B cell (primary cell): Measurements from ENCODE around the gene ARHGAP4. TPM values are rescaled to one million over a fixed set of nuclear protein-coding genes. Genes with fewer than 3 reads are reported as not detected.

Experiments used
- ATAC-seq: fragments of 200-7000 bp; cut with Tn5 transposase; one replicate; pipeline ENCODE4 v1.10.0; 2021; ENCODE audit warnings: low read depth, mild to moderate bottlenecking, moderate number of reproducible peaks, moderate library complexity
- CTCF ChIA-PET: fragments of 350-600 bp; sonication (Branson Sonifier 250); formaldehyde crosslinking; loops from one replicate; lab custom pipeline; 2021; ENCODE audit warnings: antibody characterized with exemption, inconsistent platforms; lab: Charles Lee
- POLR2A ChIA-PET: fragments of 350-600 bp; sonication (Branson Sonifier 250); formaldehyde crosslinking; loops from one replicate; lab custom pipeline; 2021; ENCODE audit warnings: antibody characterized with exemption; lab: Charles Lee
- DNase-seq: peaks from one replicate; pipeline ENCODE4 v3.0.0; 2013
- H2AFZ ChIP-seq: 2 replicates; pipeline ENCODE4 v1.6.1; 2012; ENCODE audit warnings: mild to moderate bottlenecking, low read depth, low read length; ENCODE audit not compliant: insufficient read depth, poor library complexity, severe bottlenecking
- H3K27ac ChIP-seq, 2 donors: 1 replicate in 1 of 2; 2 replicates in 1 of 2; pipeline ENCODE4 v1.5.1; 2012 to 2013; ENCODE audit warnings: low read length in 2 of 2, mild to moderate bottlenecking in 2 of 2, moderate library complexity in 1 of 2
- H3K27me3 ChIP-seq, 4 experiments: fragments of 200-600 bp in 1 of 4; sonication (generic) in 1 of 4; replicated peaks in 1 of 4; 1 replicate in 2 of 4; 2 replicates in 2 of 4; pipeline versions ENCODE4 v1.6.1 to v1.7.0; 2013 to 2016; ENCODE audit warnings: low read length in 3 of 4, mild to moderate bottlenecking in 2 of 4, mixed read lengths in 1 of 4, moderate library complexity in 1 of 4; ENCODE audit not compliant: insufficient read depth in 4 of 4, control insufficient read depth in 3 of 4; ENCODE audit errors: control extremely low read depth in 1 of 4
- H3K36me3 ChIP-seq, 2 experiments: replicated peaks in 1 of 2; 1 replicate in 1 of 2; 2 replicates in 1 of 2; pipeline versions ENCODE4 v1.6.1 to v1.7.1; 2013; ENCODE audit warnings: low read length in 1 of 2; ENCODE audit not compliant: insufficient read depth in 2 of 2, control insufficient read depth in 1 of 2; ENCODE audit errors: control extremely low read depth in 1 of 2, extremely low read depth in 1 of 2
- H3K4me1 ChIP-seq, 2 donors: fragments of 200-600 bp in 1 of 2; sonication (generic) in 1 of 2; 1 replicate in 1 of 2; 2 replicates in 1 of 2; pipeline versions ENCODE4 v1.5.1 to v1.6.1; 2013 to 2017; ENCODE audit warnings: low read length in 2 of 2; ENCODE audit not compliant: control insufficient read depth in 2 of 2, insufficient read depth in 2 of 2
- H3K4me2 ChIP-seq: replicated peaks from 2 replicates; pipeline ENCODE3; 2012; ENCODE audit warnings: mild to moderate bottlenecking, low read depth, low read length; ENCODE audit not compliant: poor library complexity, severe bottlenecking
- H3K4me3 ChIP-seq, 5 experiments: fragments of 200-600 bp in 1 of 5; sonication (generic) in 1 of 5; 1 replicate in 3 of 5; 2 replicates in 2 of 5; pipeline versions ENCODE4 v1.5.1 to v1.7.0; 2011 to 2016; ENCODE audit warnings: low read length in 4 of 5, mild to moderate bottlenecking in 4 of 5, low read depth in 2 of 5, control low read depth in 1 of 5, moderate library complexity in 1 of 5; ENCODE audit not compliant: insufficient read depth in 1 of 5; ENCODE audit errors: control extremely low read depth in 1 of 5, extremely low read depth in 1 of 5
- H3K79me2 ChIP-seq: fragments of 200-600 bp; sonication (generic); one replicate; pipeline ENCODE4 v1.6.0; 2016; ENCODE audit warnings: low read length; ENCODE audit not compliant: control insufficient read depth, insufficient read depth
- H3K9ac ChIP-seq: fragments of 200-600 bp; sonication (generic); 2 replicates; pipeline ENCODE4 v1.6.1; 2017; ENCODE audit warnings: mild to moderate bottlenecking, low read length, moderate library complexity
- H3K9me3 ChIP-seq, 3 donors: one replicate each; pipeline versions ENCODE4 v1.6.1 to v1.7.1; 2013; ENCODE audit warnings: low read length in 2 of 3; ENCODE audit not compliant: control insufficient read depth in 2 of 3, insufficient read depth in 1 of 3; ENCODE audit errors: control extremely low read depth in 1 of 3
- H4K20me1 ChIP-seq: 2 replicates; pipeline ENCODE4 v1.6.0; 2012; ENCODE audit warnings: mild to moderate bottlenecking, low read length; ENCODE audit not compliant: insufficient read depth, control insufficient read depth, poor library complexity, severe bottlenecking
- H3K27ac Mint-ChIP-seq: one replicate; pipeline ENCODE4 v1.8.0; 2021; ENCODE audit warnings: mixed read lengths
- H3K27me3 Mint-ChIP-seq: one replicate; pipeline ENCODE4 v1.8.0; 2021; ENCODE audit warnings: mixed read lengths
- H3K4me1 Mint-ChIP-seq: one replicate; pipeline ENCODE4 v1.8.0; 2021; ENCODE audit warnings: mixed read lengths
- H3K4me3 Mint-ChIP-seq: one replicate; pipeline ENCODE4 v1.8.0; 2021; ENCODE audit warnings: mixed read lengths
- H3K9me3 Mint-ChIP-seq: one replicate; pipeline ENCODE4 v1.8.0; 2022; ENCODE audit warnings: mixed read lengths; ENCODE audit not compliant: insufficient read depth
- CTCF ChIP-seq: fragments of 200-600 bp; IDR thresholded peaks from one replicate; pipeline ENCODE4 v1.8.0; 2022; ENCODE audit warnings: antibody characterized with exemption, mild to moderate bottlenecking
- EZH2 ChIP-seq: IDR thresholded peaks from 2 replicates; pipeline ENCODE4 v1.6.1; 2012; ENCODE audit warnings: borderline replicate concordance, low read depth, mild to moderate bottlenecking, moderate library complexity, low read length; ENCODE audit not compliant: insufficient read depth, poor library complexity, severe bottlenecking
- WGBS: methylation state at CpG from one replicate; pipeline ENCODE4 v1.1.5; 2013; ENCODE audit warnings: missing lambda C conversion rate; ENCODE audit not compliant: insufficient coverage; 5-methylcytosine and 5-hydroxymethylcytosine counted together
- intact Hi-C: fragments of 100-400 bp; cut with micrococcal nuclease; formaldehyde crosslinking; loops from one replicate; pipeline ENCODE4 v1.10.0; 2022
- polyA plus RNA-seq: library from polyadenylated mRNA; depleted of rRNA; stranded (reverse); fragments of >200 nt; gene quantifications from 2 replicates; pipeline ENCODE4 v1.2.3, GENCODE V29; 2012
- total RNA-seq, 2 donors: library from RNA; stranded (reverse); fragments of 120-200 nt in 1 of 2; gene quantifications; 1 replicate in 1 of 2; 2 replicates in 1 of 2; pipeline versions ENCODE4 v1.2.3 to v1.2.4, GENCODE V29; 2013 to 2022

Gene ARHGAP4
- total and polyA plus RNA-seq, 2 donors (not counting 1 experiment from before 2014, with no cell fraction given): 242 to 711 TPM

- intact Hi-C loops: no loop called here
- Histone ChIP-seq H3K27ac (no peak overlapping the region), H3K9ac (no peak overlapping the region), H3K27me3 (no peaks in the 10 kb centered on the region), H4K20me1 (no peaks in the 10 kb centered on the region), H3K9me3 (no peaks in the 10 kb centered on the region), H2AFZ (no peak overlapping the region), H3K36me3 (no peaks in the 10 kb centered on the region), H3K4me3 (no peak overlapping the region), H3K4me1 (no peaks in the 10 kb centered on the region), H3K79me2 (no peaks in the 10 kb centered on the region), H3K4me2 (no peak overlapping the region)
- ChIA-PET CTCF (no interaction called here), POLR2A (interaction anchor here (0.6 kb wide), 1 partner anchor 9 kb away, joined by 4 read pairs; no protein-coding TSS in a partner anchor)
- WGBS: 74% methylated on average over 14 of the region's 22 CpGs
- TF ChIP-seq CTCF (no peak), EZH2 (no peak)
- H3K27ac Mint-ChIP-seq: no peak overlapping the region
- H3K4me3 Mint-ChIP-seq: no peak overlapping the region
- DNase-seq: no peak
- no peaks in the 10 kb centered on the region for H3K4me1 Mint-ChIP-seq
- no peaks in the 10 kb centered on the region for H3K9me3 Mint-ChIP-seq
- no peak for ATAC-seq
- no peaks in the 10 kb centered on the region for H3K27me3 Mint-ChIP-seq
These were observed 63.5 kb downstream of the ARHGAP4 start for GRCh38 chrX:153862369-153863250.

DNA sequence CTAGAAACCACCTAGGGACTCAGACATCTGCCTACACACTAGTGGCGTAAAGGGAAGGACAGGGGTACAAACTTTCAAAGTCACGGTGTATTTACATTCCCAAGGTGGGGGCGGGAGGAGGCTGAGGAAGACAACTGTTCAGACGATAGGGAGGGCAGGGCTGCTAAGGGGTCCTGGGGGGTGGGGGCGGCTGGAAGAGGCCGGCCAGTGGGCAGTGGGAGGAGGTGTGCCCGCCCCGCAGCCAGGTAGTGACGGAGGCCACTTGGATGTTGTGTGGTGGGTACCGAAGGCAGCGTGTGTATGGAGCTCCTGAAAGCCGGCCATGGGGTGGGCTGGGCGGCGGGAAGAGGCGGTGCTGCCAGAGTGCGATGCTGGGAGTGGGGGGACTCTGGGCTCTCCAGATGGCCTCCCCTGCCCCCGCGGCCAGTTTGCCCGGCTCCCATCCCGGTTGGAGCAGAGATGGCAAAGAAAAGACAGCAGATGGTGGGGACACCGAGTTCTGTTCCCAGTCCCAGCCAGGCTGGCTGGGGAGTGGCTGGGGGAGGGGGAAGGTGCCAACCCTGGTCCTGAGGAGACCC, 64.2 kb downstream of the ARHGAP4 start:
- Histone ChIP-seq H3K4me1 (no peaks in the 10 kb centered on the region), H4K20me1 (no peaks in the 10 kb centered on the region), H2AFZ (no peak overlapping the region), H3K9ac (no peak overlapping the region), H3K4me3 (no peak overlapping the region), H3K36me3 (no peaks in the 10 kb centered on the region), H3K27ac (no peak overlapping the region), H3K4me2 (no peak overlapping the region), H3K27me3 (no peaks in the 10 kb centered on the region), H3K79me2 (no peaks in the 10 kb centered on the region), H3K9me3 (no peaks in the 10 kb centered on the region)
- DNase-seq: no peak
- Mint-ChIP-seq H3K4me3 (no peak overlapping the region), H3K27ac (no peak overlapping the region), H3K27me3 (no peaks in the 10 kb centered on the region), H3K4me1 (no peaks in the 10 kb centered on the region), H3K9me3 (no peaks in the 10 kb centered on the region)
- no peak for ATAC-seq
- TF ChIP-seq EZH2 (no peak), CTCF (no peak)
- ChIA-PET CTCF (no interaction called here), POLR2A (no interaction called here)
- intact Hi-C loops: no loop called here
- 83% methylated on average over 10 of the region's 21 CpGs for WGBS
